ENCODE data around the gene CD33. TPM values are rescaled to one million over a fixed set of nuclear protein-coding genes. Genes with fewer than 3 reads are reported as not detected.
"Not testable (repeated sequence)": the region's sequence is repeated elsewhere in the genome, so short reads cannot be mapped to it uniquely, and the experiment has no call there.

CD33 gene
- 25.2 and 27.4 TPM in 2 replicates for total RNA-seq (2011; cell fraction: chromatin; rRNA removed; ENCODE audit: low replicate concordance)
- total RNA-seq (2011; cell fraction: nucleolus; rRNA removed): 17.5 and 20.2 TPM in 2 replicates
- 22.7 and 29.1 TPM in 2 replicates for total RNA-seq (2011; cell fraction: nucleoplasm; rRNA removed)
- total RNA-seq (2014; rRNA removed): 38.4 and 39.7 TPM in 2 replicates
- 42.6 and 44.4 TPM in 2 replicates for total RNA-seq (2014; rRNA removed; fragmentation: Illumina TruSeq; extraction: Trizol)
- total RNA-seq (2015; rRNA removed; fragmentation: Illumina TruSeq; extraction: Trizol): 49.6 and 50.1 TPM in 2 replicates
- 34.1 and 36.1 TPM in 2 replicates for total RNA-seq (2021)
- polyA plus RNA-seq (2011; rRNA removed): 50.7 and 122 TPM in 2 replicates
- polyA plus RNA-seq (2011; cell fraction: cytosol; rRNA removed): 43.7 and 78.9 TPM in 2 replicates
- 59.9 and 117 TPM in 2 replicates for polyA plus RNA-seq (2011; cell fraction: nucleus; rRNA removed)
- polyA plus RNA-seq (2012): 45.2 and 161 TPM in 2 replicates
- 52.5 and 60.0 TPM in 2 replicates for polyA plus RNA-seq (2014; fragmentation: Illumina TruSeq; extraction: Trizol)
- polyA plus RNA-seq (2014; fragmentation: Nextera tagmentation; extraction: Ambion mirVana): 10 to 100 TPM; 79.0 to 88.6 TPM
- 39.6 and 42.5 TPM in 2 replicates for polyA plus RNA-seq (2014; rRNA removed)
- 20.3 and 47.6 TPM in 2 replicates for polyA minus RNA-seq (2011; rRNA and poly(A)+ RNA removed)
- polyA minus RNA-seq (2011; cell fraction: cytosol; rRNA and poly(A)+ RNA removed): 15.5 and 24.4 TPM in 2 replicates
- 13.6 and 36.4 TPM in 2 replicates for polyA minus RNA-seq (2011; cell fraction: nucleus; rRNA and poly(A)+ RNA removed)
- percentile 81 among the genes with signal in this experiment for Bru-seq, nascent RNA
- BruChase-seq, experiment 1, labeled RNA remaining after a 2-hour chase: percentile 85 among the genes with signal in this experiment
- BruChase-seq, experiment 2, labeled RNA remaining after a 6-hour chase: percentile 81 among the genes with signal in this experiment
- long read RNA-seq, experiment 1, partial matches to known transcripts: 20 of 27 reads
- long read RNA-seq, experiment 1, other reads (novel, unspliced or antisense): 5 of 27 reads
- long read RNA-seq, experiment 2, transcript CD33-203 (6 exons, 1,023 nt): major isoform, 7 of 29 reads
- long read RNA-seq, experiment 2, partial matches to known transcripts: 12 of 29 reads
- long read RNA-seq, experiment 2, other reads (novel, unspliced or antisense): 9 of 29 reads
- long read RNA-seq, experiment 3, partial matches to known transcripts: 5 of 11 reads
- long read RNA-seq, experiment 3, other reads (novel, unspliced or antisense): 5 of 11 reads

DNA sequence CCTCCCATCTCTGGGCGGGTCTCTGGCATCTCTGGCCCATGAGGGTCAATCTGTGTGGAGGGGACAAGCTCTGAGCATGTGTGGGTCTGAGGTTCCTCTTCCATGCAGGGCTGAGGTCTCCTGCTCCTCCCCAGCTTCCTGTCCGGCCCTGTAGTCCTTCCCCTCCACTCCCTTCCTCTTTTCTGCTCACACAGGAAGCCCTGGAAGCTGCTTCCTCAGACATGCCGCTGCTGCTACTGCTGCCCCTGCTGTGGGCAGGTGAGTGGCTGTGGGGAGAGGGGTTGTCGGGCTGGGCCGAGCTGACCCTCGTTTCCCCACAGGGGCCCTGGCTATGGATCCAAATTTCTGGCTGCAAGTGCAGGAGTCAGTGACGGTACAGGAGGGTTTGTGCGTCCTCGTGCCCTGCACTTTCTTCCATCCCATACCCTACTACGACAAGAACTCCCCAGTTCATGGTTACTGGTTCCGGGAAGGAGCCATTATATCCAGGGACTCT lies at the start of gene CD33:
TSS of gene CD33 (plus strand) at position 183 of the 496 bp plus-strand sequence. CDS start at position 222, 39 bp downstream.
- H4K20me1 ChIP-seq (replicated peaks; ENCODE audit: control insufficient read depth, insufficient read depth, low read length); in situ Hi-C loops (cut with MboI); H3K27me3 ChIP-seq (ENCODE audit: control insufficient read depth in 2 of 2, insufficient read depth in 2 of 2, low read length in 2 of 2); H3K9me1 ChIP-seq (ENCODE audit: control insufficient read depth, insufficient read depth, low read length); CTCF ChIA-PET (ENCODE audit: low intra/inter-chr PET ratio); H3K9me3 ChIP-seq (replicated peaks; ENCODE audit: control insufficient read depth, insufficient read depth, low read depth, low read length); intact Hi-C loops (cut with micrococcal nuclease); BruUV-seq (replicated peaks); H3K79me2 ChIP-seq (ENCODE audit: control insufficient read depth, insufficient read depth, low read length); H3K36me3 ChIP-seq (ENCODE audit: control insufficient read depth, insufficient read depth, low read length); TF ChIP-seq MYC (CRISPR knock-in tag; IDR thresholded peaks at IDR 0.05; ENCODE audit: borderline replicate concordance, low read depth): not testable (repeated sequence)
- peaks cover 18 to 19% of the 10 kb centered on the region in 2 experiments for H3K4me1 ChIP-seq (replicated peaks in 1 of 2; ENCODE audit: control insufficient read depth in 2 of 2, insufficient read depth in 2 of 2, low read length in 2 of 2)
- FAIRE-seq (peak; percentile 55), DNase-seq (ENCODE audit: extremely low read depth in 1 of 4, low spot score in 3 of 4) (peak in 2 of 4 experiments; percentile 17 to 76), ATAC-seq (peak; percentile 97)
- H3K4me3 ChIP-seq: peak within 1 kb of the TSS; percentile 49
- peak within 1 kb of the TSS; percentile 46 to 87 for H3K9ac ChIP-seq (ENCODE audit: insufficient read depth in 1 of 2, low read depth in 2 of 2, low read length in 2 of 2)
- peak within 1 kb of the TSS; percentile 71 for H3K27ac ChIP-seq (ENCODE audit: extremely low read depth, low read depth, low read length)
- H3K4me2 ChIP-seq (ENCODE audit: insufficient read depth, low read length): peak within 1 kb of the TSS; percentile 80
- H2AFZ ChIP-seq (ENCODE audit: low read depth, low read length): peak within 1 kb of the TSS; percentile 90
- 7% methylated on average over 9 of the region's 11 CpGs for WGBS (ENCODE audit: insufficient coverage, low coverage, missing lambda C conversion rate)
- POLR2A ChIA-PET: interaction anchor here (1.0 to 1.8 kb wide), 2 partner anchors 10 to 13 kb away, joined by 3 to 4 read pairs; no protein-coding TSS in a partner anchor
- TF ChIP-seq GABPB1 (CRISPR knock-in tag; IDR thresholded peaks at IDR 0.05) (peak; percentile 94), SPI1 (IDR thresholded peaks at IDR 0.05; ENCODE audit: borderline replicate concordance, low read depth, low read length) (peak; percentile 96), FOXP1 (CRISPR knock-in tag; IDR thresholded peaks at IDR 0.05) (0 out of 2 replicates have a peak, but pooled peaks have one; percentile 7), KDM5B (IDR thresholded peaks at IDR 0.05; ENCODE audit: insufficient replicate concordance, low read depth, low read length) (peak; percentile 39), RCOR1 (IDR thresholded peaks at IDR 0.05; ENCODE audit: borderline replicate concordance in 1 of 2, low read depth in 2 of 2, low read length in 2 of 2) (peak in 1 of 2 experiments; percentile 39; a peak in 1 of 4 replicates), ETV5 (CRISPR knock-in tag; IDR thresholded peaks at IDR 0.05; ENCODE audit: low read depth) (peak; percentile 54; the same call in 1 of the 2 replicates), SUPT5H (IDR thresholded peaks at IDR 0.05) (peak; percentile 51; the same call in 1 of the 2 replicates), HCFC1 (IDR thresholded peaks at IDR 0.05; ENCODE audit: low read depth, low read length) (peak; percentile 66), PHF20 (IDR thresholded peaks at IDR 0.05; ENCODE audit: partially characterized antibody) (peak; percentile 87), ZNF263 (CRISPR knock-in tag; IDR thresholded peaks at IDR 0.05; ENCODE audit: borderline replicate concordance) (peak; percentile 28; the same call in 1 of the 2 replicates), MYC (IDR thresholded peaks at IDR 0.05; ENCODE audit: low read depth, low read length) (peak; percentile 57), POLR2B (IDR thresholded peaks at IDR 0.05; ENCODE audit: low read depth, partially characterized antibody) (peak; percentile 49)
- TF ChIP-seq, protein P1, sequence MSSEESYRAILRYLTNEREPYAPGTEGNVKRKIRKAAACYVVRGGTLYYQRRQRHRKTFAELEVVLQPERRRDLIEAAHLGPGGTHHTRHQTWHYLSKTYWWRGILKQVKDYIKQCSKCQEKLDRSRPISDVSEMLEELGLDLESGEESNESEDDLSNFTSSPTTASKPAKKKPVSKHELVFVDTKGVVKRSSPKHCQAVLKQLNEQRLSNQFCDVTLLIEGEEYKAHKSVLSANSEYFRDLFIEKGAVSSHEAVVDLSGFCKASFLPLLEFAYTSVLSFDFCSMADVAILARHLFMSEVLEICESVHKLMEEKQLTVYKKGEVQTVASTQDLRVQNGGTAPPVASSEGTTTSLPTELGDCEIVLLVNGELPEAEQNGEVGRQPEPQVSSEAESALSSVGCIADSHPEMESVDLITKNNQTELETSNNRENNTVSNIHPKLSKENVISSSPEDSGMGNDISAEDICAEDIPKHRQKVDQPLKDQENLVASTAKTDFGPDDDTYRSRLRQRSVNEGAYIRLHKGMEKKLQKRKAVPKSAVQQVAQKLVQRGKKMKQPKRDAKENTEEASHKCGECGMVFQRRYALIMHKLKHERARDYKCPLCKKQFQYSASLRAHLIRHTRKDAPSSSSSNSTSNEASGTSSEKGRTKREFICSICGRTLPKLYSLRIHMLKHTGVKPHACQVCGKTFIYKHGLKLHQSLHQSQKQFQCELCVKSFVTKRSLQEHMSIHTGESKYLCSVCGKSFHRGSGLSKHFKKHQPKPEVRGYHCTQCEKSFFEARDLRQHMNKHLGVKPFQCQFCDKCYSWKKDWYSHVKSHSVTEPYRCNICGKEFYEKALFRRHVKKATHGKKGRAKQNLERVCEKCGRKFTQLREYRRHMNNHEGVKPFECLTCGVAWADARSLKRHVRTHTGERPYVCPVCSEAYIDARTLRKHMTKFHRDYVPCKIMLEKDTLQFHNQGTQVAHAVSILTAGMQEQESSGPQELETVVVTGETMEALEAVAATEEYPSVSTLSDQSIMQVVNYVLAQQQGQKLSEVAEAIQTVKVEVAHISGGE (CRISPR knock-in tag; IDR thresholded peaks at IDR 0.05): peak in 2 of 3 experiments; percentile 89 to 98; a peak in 4 of 6 replicates
